HCT116 (cell line): Measurements from ENCODE around the gene ZNF79. TPM values are rescaled to one million over a fixed set of nuclear protein-coding genes. Genes with fewer than 3 reads are reported as not detected.

ENCODE experiments used
- ATAC-seq: fragments of 200-7000 bp; cut with Tn5 transposase; 2 replicates; pipeline ENCODE4 v1.9.1; 2020; ENCODE audit warnings: mild to moderate bottlenecking, moderate library complexity
- BruUV-seq: library from RNA; stranded (reverse); fragments of 400-500 nt; replicated peaks from 2 replicates; lab custom pipeline; 2021; lab: Mats Ljungman, UMichigan
- CTCF ChIA-PET: fragments of 300-600 bp; sonication (Branson Sonifier 250); formaldehyde crosslinking; loops from one replicate; lab custom pipeline; 2021; ENCODE audit warnings: antibody characterized with exemption; lab: Charles Lee
- POLR2A ChIA-PET: fragments of 300-600, 350-600 bp; sonication (Branson Sonifier 250); formaldehyde crosslinking; loops from one replicate; lab custom pipeline; 2021; ENCODE audit warnings: antibody characterized with exemption; lab: Charles Lee
- RAD21 ChIA-PET, 2 experiments: fragments of 300-600 bp; sonication (Branson Sonifier 250); formaldehyde crosslinking; loops; one replicate each; lab custom pipeline; 2023; ENCODE audit warnings: low total read pairs in 2 of 2; ENCODE audit not compliant: uncharacterized antibody in 2 of 2, unreplicated experiment in 2 of 2, low non-redundant PET in 1 of 2; lab: Charles Lee
- DNase-seq: peaks from one replicate; pipeline ENCODE4 v3.0.0-alpha.2; 2010; ENCODE audit warnings: low read depth, low spot score
- H2AFZ ChIP-seq: fragments of 200-600 bp; shearing (Covaris generic), sonication (generic); 2 replicates; pipeline ENCODE4 v1.6.1; 2017; ENCODE audit warnings: low read depth, mixed run types, mixed read lengths, antibody characterized with exemption, low read length; ENCODE audit not compliant: poor library complexity, severe bottlenecking
- H3K27ac ChIP-seq: 2 replicates; pipeline ENCODE4 v1.5.1; 2012; ENCODE audit warnings: low read depth, low read length
- H3K27me3 ChIP-seq: fragments of 200-600 bp; sonication (generic); 2 replicates; pipeline ENCODE4 v1.6.1; 2016; ENCODE audit warnings: mixed run types, low read length, mixed read lengths; ENCODE audit not compliant: insufficient read depth
- H3K36me3 ChIP-seq, 2 experiments: fragments of 200-500 bp in 1 of 2; fragments of 200-600 bp in 1 of 2; sonication (Bioruptor generic) in 1 of 2; sonication (generic) in 1 of 2; 2 replicates each; pipeline versions ENCODE4 v1.5.1 to v1.6.1; 2014 to 2016; ENCODE audit warnings: low read length in 2 of 2, inconsistent platforms in 1 of 2, mixed read lengths in 1 of 2, mixed run types in 1 of 2; ENCODE audit not compliant: insufficient read depth in 2 of 2, control insufficient read depth in 1 of 2
- H3K4me1 ChIP-seq, 2 experiments: fragments of 200-600 bp in 1 of 2; sonication (generic) in 1 of 2; 2 replicates each; pipeline versions ENCODE4 v1.5.1 to v1.6.1; 2012 to 2017; ENCODE audit warnings: low read length in 2 of 2, inconsistent platforms in 1 of 2, mild to moderate bottlenecking in 1 of 2, mixed read lengths in 1 of 2, mixed run types in 1 of 2, moderate library complexity in 1 of 2; ENCODE audit not compliant: insufficient read depth in 2 of 2, control insufficient read depth in 1 of 2
- H3K4me2 ChIP-seq: fragments of 200-600 bp; sonication (generic); 2 replicates; pipeline ENCODE4 v1.6.1; 2017; ENCODE audit warnings: mixed run types, low read length, mixed read lengths
- H3K4me3 ChIP-seq, 2 experiments: fragments of 200-600 bp in 1 of 2; sonication (generic) in 1 of 2; replicated peaks in 1 of 2; 2 replicates each; pipeline ENCODE4 v1.5.1; 2011 to 2016; ENCODE audit warnings: low read length in 2 of 2, control low read depth in 1 of 2, low read depth in 1 of 2, mild to moderate bottlenecking in 1 of 2, mixed read lengths in 1 of 2, mixed run types in 1 of 2
- H3K79me2 ChIP-seq: fragments of 200-600 bp; sonication (generic); 2 replicates; pipeline ENCODE4 v1.6.1; 2017; ENCODE audit warnings: mild to moderate bottlenecking, mixed run types, low read length, moderate library complexity, mixed read lengths; ENCODE audit not compliant: insufficient read depth
- H3K9ac ChIP-seq: fragments of 200-600 bp; sonication (generic); 2 replicates; pipeline ENCODE4 v1.6.1; 2016; ENCODE audit warnings: low read length, mixed read lengths
- H3K9me2 ChIP-seq: fragments of 200-600 bp; sonication (generic), shearing (Covaris generic); 2 replicates; pipeline ENCODE4 v1.6.1; 2017; ENCODE audit warnings: mixed run types, mild to moderate bottlenecking, moderate library complexity; ENCODE audit not compliant: insufficient read depth
- H3K9me3 ChIP-seq, 2 experiments: fragments of 200-500 bp in 1 of 2; fragments of 200-600 bp in 1 of 2; sonication (Bioruptor generic) in 1 of 2; sonication (generic) in 1 of 2; 2 replicates each; pipeline ENCODE4 v1.6.1; 2014 to 2017; ENCODE audit warnings: low read length in 2 of 2, mixed read lengths in 2 of 2, inconsistent platforms in 1 of 2, low read depth in 1 of 2, mild to moderate bottlenecking in 1 of 2, mixed run types in 1 of 2, moderate library complexity in 1 of 2; ENCODE audit not compliant: control insufficient read depth in 1 of 2, insufficient read depth in 1 of 2
- H4K20me1 ChIP-seq: fragments of 200-600 bp; sonication (generic), shearing (Covaris generic); 2 replicates; pipeline ENCODE4 v1.6.1; 2017; ENCODE audit warnings: mixed run types, mild to moderate bottlenecking, moderate library complexity; ENCODE audit not compliant: insufficient read depth
- CBX3 ChIP-seq: IDR thresholded peaks from 2 replicates; pipeline ENCODE4 v1.6.1; 2012; ENCODE audit warnings: low read depth
- ELF1 ChIP-seq: IDR thresholded peaks from 2 replicates; pipeline ENCODE4 v1.6.1; 2012; ENCODE audit warnings: low read depth, borderline replicate concordance
- EZH2 ChIP-seq: fragments of 200-600 bp; sonication (generic); IDR thresholded peaks from 2 replicates; pipeline ENCODE4 v1.6.1; 2017; ENCODE audit warnings: antibody characterized with exemption, mixed run types
- EZH2phosphoT487 ChIP-seq: fragments of 200-600 bp; IDR thresholded peaks from 2 replicates; pipeline ENCODE4 v1.6.1; 2018; ENCODE audit warnings: antibody characterized with exemption, borderline replicate concordance
- FOSL1 ChIP-seq: IDR thresholded peaks from 2 replicates; pipeline ENCODE4 v1.6.1; 2012; ENCODE audit warnings: low read depth
- MAX ChIP-seq: IDR thresholded peaks from 2 replicates; pipeline ENCODE4 v1.6.1; 2012
- RAD21 ChIP-seq: IDR thresholded peaks from 2 replicates; pipeline ENCODE4 v1.6.1; 2012; ENCODE audit warnings: low read depth, mild to moderate bottlenecking
- SIN3A ChIP-seq: IDR thresholded peaks from 2 replicates; pipeline ENCODE4 v1.6.1; 2012; ENCODE audit warnings: low read depth
- SP1 ChIP-seq: IDR thresholded peaks from 2 replicates; pipeline ENCODE4 v1.6.1; 2012; ENCODE audit warnings: low read depth
- SRF ChIP-seq: IDR thresholded peaks from 2 replicates; pipeline ENCODE4 v1.6.1; 2012; ENCODE audit warnings: low read depth
- TCF7L2 ChIP-seq: IDR thresholded peaks from 2 replicates; pipeline ENCODE4 v1.7.0; 2011; ENCODE audit warnings: borderline replicate concordance, inconsistent platforms; ENCODE audit not compliant: insufficient read depth, insufficient read length; ENCODE audit errors: extremely low read depth
- ZNF274 ChIP-seq: fragments of 200-500 bp; sonication (Bioruptor generic); IDR thresholded peaks from 2 replicates; pipeline ENCODE4 v1.6.1; 2014; ENCODE audit warnings: mild to moderate bottlenecking, low read depth, low read length, inconsistent platforms
- intact Hi-C: fragments of 100-400 bp; cut with micrococcal nuclease; formaldehyde crosslinking; loops from 2 replicates; pipeline ENCODE4 v1.10.0; 2022
- total RNA-seq: library from RNA; stranded (reverse); gene quantifications from one replicate; pipeline ENCODE4 v1.2.1, GENCODE V29; 2021; ENCODE audit not compliant: unreplicated experiment

Gene ZNF79
- total RNA-seq, 1 experiment from 2014 or later, result 5.3 TPM

GRCh38 chr9:127479507-127480081 lies 55.4 kb downstream of the ZNF79 start:
- ATAC-seq, result no peak
- Histone ChIP-seq H3K4me2 (no peak overlapping the region), H2AFZ (no peak overlapping the region), H3K27me3 (no peaks in the 10 kb centered on the region), H4K20me1 (no peaks in the 10 kb centered on the region), H3K4me3 (no peak overlapping the region), H3K4me1 (no peaks in the 10 kb centered on the region), H3K9ac (no peak overlapping the region), H3K9me3 (no peaks in the 10 kb centered on the region), H3K36me3 (peaks cover 10 to 14% of the 10 kb centered on the region in 2 experiments; a peak in 2 of 4 replicates), H3K79me2 (no peaks in the 10 kb centered on the region), H3K9me2 (no peaks in the 10 kb centered on the region), H3K27ac (no peak overlapping the region)
- TF ChIP-seq ZNF274 (no peak), EZH2phosphoT487 (no peak), SP1 (no peak), EZH2 (no peak), SRF (no peak)
- CTCF ChIA-PET, result no interaction called here
- no peak for DNase-seq
- POLR2A ChIA-PET, result no interaction called here
- intact Hi-C loops, result no loop called here
- no TSS peak for BruUV-seq
- RAD21 ChIA-PET, result no interaction called here

GRCh38 chr9:127482662-127483061 lies 58.5 kb downstream of the ZNF79 start:
- H3K4me2 ChIP-seq, result no peak overlapping the region
- RAD21 ChIA-PET, result no interaction called here
- no peak overlapping the region for H3K9ac ChIP-seq
- BruUV-seq, result no TSS peak
- no peak overlapping the region for H3K4me3 ChIP-seq
- peaks cover 16% of the 10 kb centered on the region in 2 experiments; a peak in 2 of 4 replicates for H3K36me3 ChIP-seq
- no peaks in the 10 kb centered on the region for H3K4me1 ChIP-seq
- TF ChIP-seq TCF7L2 (no peak), SP1 (no peak), SRF (no peak), ELF1 (no peak), ZNF274 (no peak), FOSL1 (no peak), EZH2 (no peak), EZH2phosphoT487 (no peak), SIN3A (no peak), MAX (no peak), CBX3 (no peak), RAD21 (no peak)
- TF ChIP-seq, all 23 proteins: peak for 0
- H4K20me1 ChIP-seq, result no peaks in the 10 kb centered on the region
- intact Hi-C loops, result no loop called here
- H3K79me2 ChIP-seq, result no peaks in the 10 kb centered on the region
- H3K27me3 ChIP-seq, result no peaks in the 10 kb centered on the region
- H3K27ac ChIP-seq, result no peak overlapping the region
- ChIA-PET CTCF (no interaction called here), POLR2A (no interaction called here)
- H3K9me2 ChIP-seq, result no peaks in the 10 kb centered on the region
- DNase-seq (no peak), ATAC-seq (no peak)
- H3K9me3 ChIP-seq, result no peaks in the 10 kb centered on the region
- no peak overlapping the region for H2AFZ ChIP-seq
